IPS-11a (cell line): ENCODE results near the gene ZNF260.
"Not testable (repeated sequence)": the region's sequence is repeated elsewhere in the genome, so short reads cannot be mapped to it uniquely, and the experiment has no call there.

Source experiments
- H3K4me3 ChIP-seq: one replicate; pipeline ENCODE4 v1.5.1; 2013; ENCODE audit warnings: low read depth, low read length, control low read depth

Gene ZNF260

GRCh38 chr19:36490846-36491245, 37.2 kb downstream of the ZNF260 start:
- not testable (repeated sequence) for H3K4me3 ChIP-seq

GRCh38 chr19:36489920-36490415, 38.1 kb downstream of the ZNF260 start:
- peak overlapping the region; percentile 99 for H3K4me3 ChIP-seq

GRCh38 chr19:36489118-36489919, 38.8 kb downstream of the ZNF260 start, which contains the start of gene ZNF566:
TSS of gene ZNF566 (minus strand) at chr19:36489561. CDS start at chr19:36476557, 13,004 bp downstream.
- peak within 1 kb of the TSS; percentile 99 for H3K4me3 ChIP-seq

GRCh38 chr19:36488846-36489117, 39.3 kb downstream of the ZNF260 start:
- peak overlapping the region; percentile 99 for H3K4me3 ChIP-seq

- H3K4me3 ChIP-seq = peak overlapping the region; percentile 99
Observed at GRCh38 chr19:36488118-36488845, 39.8 kb downstream of the ZNF260 start.

GRCh38 chr19:36483653-36484052, 44.4 kb downstream of the ZNF260 start:
- H3K4me3 ChIP-seq = no peak overlapping the region

- H3K4me3 ChIP-seq = no peak overlapping the region
Observed at GRCh38 chr19:36482876-36483275, 45.2 kb downstream of the ZNF260 start.
